HG02840 (cell line): ENCODE data around the gene MARCHF11.

ENCODE experiments used
- ATAC-seq: cut with Tn5 transposase; IDR thresholded peaks from one replicate; pipeline ENCODE4 v1.9.1; 2021; ENCODE audit warnings: mild to moderate bottlenecking, moderate library complexity, moderate number of reproducible peaks; ENCODE audit not compliant: unreplicated experiment, low FRiP score

Gene MARCHF11, protein sequence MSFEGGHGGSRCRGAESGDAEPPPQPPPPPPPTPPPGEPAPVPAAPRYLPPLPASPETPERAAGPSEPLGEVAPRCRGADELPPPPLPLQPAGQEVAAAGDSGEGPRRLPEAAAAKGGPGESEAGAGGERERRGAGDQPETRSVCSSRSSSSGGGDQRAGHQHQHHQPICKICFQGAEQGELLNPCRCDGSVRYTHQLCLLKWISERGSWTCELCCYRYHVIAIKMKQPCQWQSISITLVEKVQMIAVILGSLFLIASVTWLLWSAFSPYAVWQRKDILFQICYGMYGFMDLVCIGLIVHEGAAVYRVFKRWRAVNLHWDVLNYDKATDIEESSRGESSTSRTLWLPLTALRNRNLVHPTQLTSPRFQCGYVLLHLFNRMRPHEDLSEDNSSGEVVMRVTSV

DNA sequence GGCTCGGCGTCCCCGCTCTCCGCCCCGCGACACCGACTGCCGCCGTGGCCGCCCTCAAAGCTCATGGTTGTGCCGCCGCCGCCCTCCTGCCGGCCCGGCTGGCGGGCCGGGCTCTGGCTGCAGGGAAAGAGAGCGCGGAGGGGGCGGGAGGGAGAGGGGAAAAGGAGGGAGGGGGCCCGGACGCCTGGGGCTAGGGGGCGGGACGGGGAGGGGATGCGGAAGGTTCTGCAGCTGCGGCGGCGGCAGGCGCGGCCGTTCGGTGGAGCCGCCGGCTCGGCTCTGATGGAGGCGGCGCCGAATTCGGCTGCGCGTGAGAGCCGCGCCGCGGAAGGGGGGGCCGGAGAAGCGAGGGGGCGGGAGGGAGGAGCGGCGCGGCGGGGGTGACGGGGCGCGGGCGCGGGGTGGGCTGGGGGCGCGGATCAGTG, at the start of gene MARCHF11:
MARCHF11 (minus strand) TSS at position 281 of the 425 bp plus-strand sequence; CDS start at position 65, 216 bp downstream.
- no peak for ATAC-seq

DNA sequence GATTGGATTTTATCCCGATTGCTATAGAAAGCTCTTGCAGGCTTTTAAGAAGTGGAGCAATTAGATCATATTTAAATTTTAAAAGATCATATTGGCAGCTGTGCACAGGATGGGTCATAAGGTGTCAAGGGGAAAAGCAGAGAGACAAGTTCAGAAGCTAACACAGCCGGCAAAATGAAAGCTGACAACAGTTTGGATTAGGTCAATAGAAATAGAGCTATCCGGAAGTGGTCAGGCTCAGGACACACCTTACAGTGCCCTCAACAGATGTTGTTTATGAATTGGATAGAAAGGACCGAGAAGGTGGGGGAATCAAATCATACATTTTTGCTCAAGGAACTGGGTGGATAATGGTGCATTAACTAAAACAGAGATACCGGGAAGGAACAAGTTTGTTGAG, 46.3 kb upstream of the MARCHF11 start:
- no peak for ATAC-seq

DNA sequence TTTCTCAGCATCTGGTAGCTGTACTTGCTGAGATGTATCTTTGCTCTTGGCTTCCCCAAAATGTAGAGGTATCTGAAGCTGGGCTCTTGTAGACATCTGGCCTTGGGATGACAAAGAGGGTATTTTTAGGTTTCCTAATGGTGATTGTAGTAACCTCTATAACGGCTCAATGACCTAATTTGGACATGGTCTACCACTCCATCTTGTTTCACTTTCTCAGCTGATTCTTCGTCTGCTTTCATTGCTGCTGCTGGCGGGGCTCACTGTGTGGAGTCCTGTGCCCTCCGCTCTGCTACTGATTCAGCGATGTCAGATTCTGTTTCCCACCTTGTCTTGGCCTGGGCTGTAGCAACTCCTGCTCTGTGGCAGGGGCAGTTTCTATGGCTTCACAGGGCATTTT, 12.7 kb upstream of the MARCHF11 start:
- ATAC-seq, result no peak

GRCh38 chr5:16180789-16181082, 1.1 kb upstream of the MARCHF11 start:
- no peak for ATAC-seq

DNA sequence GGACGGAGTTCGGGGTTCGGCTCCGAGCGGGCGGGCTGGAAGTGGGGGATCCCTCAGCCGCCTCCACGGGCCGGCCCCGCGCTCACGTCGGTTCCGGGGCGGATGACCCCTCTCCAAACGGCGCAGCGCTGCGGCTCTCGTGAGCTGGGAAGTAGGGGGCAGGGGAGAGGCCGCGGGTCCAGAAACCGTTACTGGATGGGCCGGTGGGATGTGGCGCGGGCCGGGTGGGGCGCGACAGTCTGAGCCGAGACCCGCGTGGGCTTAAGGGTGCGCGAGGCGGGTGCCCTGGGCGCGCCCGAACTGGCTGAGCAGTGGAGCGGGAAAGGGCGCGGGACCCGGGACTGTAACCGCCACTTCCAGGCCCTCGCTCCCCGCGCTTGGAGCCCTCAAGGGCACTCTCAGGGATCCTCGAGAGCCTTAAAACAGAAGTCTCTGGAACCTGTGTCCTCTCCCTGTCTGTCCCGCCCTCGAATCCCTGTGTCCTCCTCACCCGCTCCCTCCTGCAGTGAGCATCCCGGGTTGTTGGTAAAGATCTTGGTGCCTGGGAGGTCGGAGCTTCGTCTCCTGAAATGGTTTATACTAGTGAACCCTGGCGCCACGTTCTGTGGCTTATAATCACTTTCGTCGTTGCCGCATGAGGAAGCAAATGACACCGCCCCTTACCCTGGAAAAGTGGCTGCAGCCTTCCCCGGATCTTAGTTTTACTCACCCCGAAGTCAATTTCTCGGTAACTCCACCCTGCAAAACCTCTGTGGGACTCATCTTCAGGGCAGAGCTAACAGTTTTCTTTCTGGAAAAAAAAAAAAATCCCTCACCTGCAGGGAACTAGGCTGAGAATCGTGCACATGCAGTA, 571 bp upstream of the MARCHF11 start:
- no peak for ATAC-seq

DNA sequence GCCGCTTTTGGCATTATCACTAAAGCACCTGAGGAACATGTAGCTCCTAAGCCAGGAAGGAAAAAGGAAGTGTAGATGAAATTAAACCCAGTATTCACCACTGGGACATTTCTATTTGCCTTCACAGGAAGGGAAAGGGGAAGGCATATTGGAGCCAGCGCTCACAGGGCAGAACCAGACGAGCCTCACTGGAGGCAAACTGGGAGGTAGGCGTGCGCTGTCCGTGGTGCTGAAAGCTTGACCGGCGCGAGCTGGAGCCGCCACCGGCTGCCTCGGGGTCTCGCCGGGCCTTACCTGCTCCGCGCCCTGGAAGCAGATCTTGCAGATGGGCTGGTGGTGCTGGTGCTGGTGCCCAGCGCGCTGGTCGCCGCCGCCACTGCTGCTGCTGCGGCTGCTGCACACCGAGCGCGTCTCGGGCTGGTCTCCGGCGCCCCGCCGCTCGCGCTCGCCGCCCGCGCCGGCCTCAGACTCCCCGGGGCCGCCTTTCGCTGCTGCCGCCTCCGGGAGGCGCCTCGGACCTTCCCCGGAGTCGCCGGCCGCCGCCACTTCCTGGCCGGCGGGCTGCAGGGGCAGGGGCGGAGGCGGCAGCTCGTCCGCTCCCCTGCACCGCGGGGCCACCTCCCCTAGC, 732 bp downstream of the MARCHF11 start:
- no peak for ATAC-seq

DNA sequence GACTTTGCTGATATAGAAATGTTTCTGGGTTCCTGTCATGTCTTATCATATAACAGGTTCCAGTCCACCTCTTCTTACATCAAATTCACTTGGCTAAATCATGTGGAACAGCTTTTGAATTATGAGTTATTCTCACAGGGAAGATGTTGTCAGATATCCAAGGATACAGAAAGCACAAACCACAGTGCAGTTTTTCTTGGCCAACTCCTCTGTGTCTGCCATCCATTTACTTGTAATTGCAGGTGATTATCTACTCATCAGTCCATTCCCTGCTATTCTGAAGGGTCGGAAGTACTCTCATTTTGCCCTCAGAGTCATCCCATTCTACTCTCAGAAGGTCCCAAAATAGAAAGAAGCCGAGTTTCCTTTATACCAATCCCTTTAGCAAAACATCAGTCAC, 10.0 kb downstream of the MARCHF11 start:
- ATAC-seq, result no peak

- ATAC-seq, result peak; percentile 70
These were observed 18.9 kb downstream of the MARCHF11 start for GRCh38 chr5:16160706-16161105.

GRCh38 chr5:16159636-16160035, 20.0 kb downstream of the MARCHF11 start:
- no peak for ATAC-seq

DNA sequence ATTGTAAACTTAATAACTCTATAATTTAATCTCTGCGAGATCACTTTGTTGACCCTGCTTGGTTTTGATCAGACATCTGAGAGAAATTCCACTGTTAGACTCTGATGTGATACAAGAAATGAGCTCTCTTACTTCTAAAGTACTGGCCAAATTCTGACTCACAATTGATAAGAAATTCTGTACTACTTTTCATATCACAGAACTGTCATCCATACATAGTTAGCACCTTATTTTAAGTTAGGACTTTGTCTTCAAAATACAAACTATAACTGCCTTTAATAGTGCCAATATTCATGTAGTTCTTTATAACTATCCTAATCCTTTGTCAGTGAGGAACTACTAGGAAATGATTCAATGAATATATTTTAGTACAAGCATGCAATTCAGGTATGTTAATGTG, 23.4 kb downstream of the MARCHF11 start:
- no peak for ATAC-seq

- ATAC-seq, result no peak
These were observed 26.7 kb downstream of the MARCHF11 start for GRCh38 chr5:16152601-16153568.

DNA sequence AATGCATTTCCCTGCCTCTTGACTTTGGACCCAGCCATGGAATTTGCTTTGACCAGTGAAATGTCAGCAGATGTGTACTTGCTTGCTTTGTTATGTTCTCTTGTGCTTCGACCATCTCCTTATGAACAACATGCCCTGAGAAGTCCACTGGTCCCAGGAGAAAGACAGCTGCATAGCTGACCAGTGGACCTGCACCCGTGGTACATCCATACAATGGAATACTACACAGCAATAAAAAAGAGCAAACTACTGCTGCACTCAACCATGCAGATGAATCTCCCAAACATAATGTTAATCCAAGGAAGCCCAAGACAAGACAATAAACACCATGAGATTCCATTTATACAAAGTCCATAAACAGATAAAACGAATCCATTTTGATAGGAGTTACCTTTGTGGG, 30.0 kb downstream of the MARCHF11 start:
- no peak for ATAC-seq

GRCh38 chr5:16147179-16147900, 32.3 kb downstream of the MARCHF11 start:
- no peak for ATAC-seq

GRCh38 chr5:16144416-16144815, 35.2 kb downstream of the MARCHF11 start:
- no peak for ATAC-seq

DNA sequence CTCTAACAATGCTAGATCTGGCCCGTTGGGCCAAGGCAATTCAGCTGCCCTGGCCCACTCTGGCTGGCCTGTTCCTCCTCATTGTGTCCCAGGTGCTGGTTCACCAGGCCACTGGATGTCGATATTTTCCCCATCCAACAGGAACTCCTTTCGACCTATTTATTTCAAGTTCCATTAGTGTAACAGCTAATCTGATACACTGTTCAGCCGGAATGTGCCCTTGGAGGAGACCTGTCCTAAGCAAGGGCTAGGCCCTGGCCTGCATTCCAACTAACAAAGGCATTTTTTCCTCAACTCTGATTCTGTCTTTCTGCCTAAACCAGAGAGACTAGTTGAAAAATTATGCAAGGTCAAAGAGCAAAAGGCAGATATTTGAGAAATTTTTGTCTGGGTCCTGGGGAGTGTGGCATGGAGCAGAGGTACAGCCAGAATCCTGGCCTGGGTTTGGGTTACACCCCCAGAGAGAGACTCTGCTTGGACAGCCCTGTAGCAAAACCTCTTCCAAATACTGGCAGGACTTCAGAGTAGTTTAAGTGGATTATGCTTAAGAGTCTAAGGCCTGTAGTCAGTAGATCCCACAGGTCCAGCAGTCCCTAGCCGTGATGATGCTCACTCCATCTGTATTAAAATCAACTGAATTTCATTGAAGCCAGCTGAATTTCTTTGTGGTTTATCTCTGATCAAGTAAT, 36.1 kb downstream of the MARCHF11 start:
- ATAC-seq, result no peak

GRCh38 chr5:16140944-16141343, 38.6 kb downstream of the MARCHF11 start:
- no peak for ATAC-seq

DNA sequence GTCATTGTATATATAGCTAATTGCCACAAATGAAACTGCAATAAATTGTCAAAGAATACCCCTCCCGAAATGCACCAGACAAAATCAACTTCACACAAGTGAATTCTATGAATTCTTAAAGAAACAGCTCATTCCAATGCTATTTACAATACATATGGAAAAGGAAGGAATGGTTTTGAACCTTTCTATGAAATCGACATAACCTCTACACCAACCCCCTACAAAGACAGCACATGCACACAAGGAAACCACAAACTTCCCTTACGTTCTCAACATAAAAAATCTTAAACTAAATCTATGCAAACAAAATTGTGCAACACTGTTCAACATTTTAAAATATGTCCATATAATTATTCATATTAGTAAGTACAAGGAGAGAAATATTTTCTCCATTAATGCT, 39.2 kb downstream of the MARCHF11 start:
- ATAC-seq, result no peak

GRCh38 chr5:16137177-16137576, 42.4 kb downstream of the MARCHF11 start:
- no peak for ATAC-seq

GRCh38 chr5:16135506-16135905, 44.1 kb downstream of the MARCHF11 start:
- no peak for ATAC-seq
